ENCODE results near the gene COL16A1. TPM values are rescaled to one million over a fixed set of nuclear protein-coding genes. Genes with fewer than 3 reads are reported as not detected.

Gene COL16A1
- total RNA-seq, 4 donors from 2014 or later: 147 to 311 (median 212) TPM

- H3K27me3 ChIP-seq: no peaks in the 10 kb centered on the region
- H3K4me1 ChIP-seq: peaks cover 0 to 25% (median 15%) of the 10 kb centered on the region in 4 donors
- no peak overlapping the region for H3K4me3 ChIP-seq
- no peak overlapping the region for H3K27ac ChIP-seq
- no peak for DNase-seq (ENCODE audit: low spot score in 2 of 2)
- no peaks in the 10 kb centered on the region for H3K9me3 ChIP-seq
- H3K36me3 ChIP-seq: peaks cover 0 to 39% (median 7%) of the 10 kb centered on the region in 3 donors
- TF ChIP-seq CTCF (IDR thresholded peaks at IDR 0.05) (no peak), POLR2A (IDR thresholded peaks at IDR 0.05) (no peak), EP300 (IDR thresholded peaks at IDR 0.05) (no peak)
- WGBS, 2 donors: 90 to 94% methylated on average over 16 of the region's 16 CpGs
Measured at GRCh38 chr1:31624731-31625514, 78.9 kb downstream of the COL16A1 start.

- 55 to 71% methylated on average over 5 of the region's 5 CpGs for WGBS, 2 donors
- Histone ChIP-seq H3K9me3 (no peaks in the 10 kb centered on the region), H3K27me3 (no peaks in the 10 kb centered on the region), H3K27ac (no peak overlapping the region), H3K4me3 (no peak overlapping the region), H3K4me1 (peaks cover 0 to 25% (median 15%) of the 10 kb centered on the region in 4 donors), H3K36me3 (peaks cover 0 to 33% (median under 1%) of the 10 kb centered on the region in 3 donors)
- TF ChIP-seq CTCF (IDR thresholded peaks at IDR 0.05): no peak
- DNase-seq (ENCODE audit: low spot score in 2 of 2): no peak
Measured at GRCh38 chr1:31624309-31624708, 79.5 kb downstream of the COL16A1 start.

- 92% methylated on average over 9 to 12 of the region's 12 CpGs for WGBS, 2 donors
- Histone ChIP-seq H3K27ac (no peak overlapping the region), H3K27me3 (peaks cover 0 to 8% of the 10 kb centered on the region in 2 donors), H3K36me3 (peaks cover 0 to 23% (median 0%) of the 10 kb centered on the region in 3 donors), H3K4me3 (no peak overlapping the region), H3K9me3 (no peaks in the 10 kb centered on the region), H3K4me1 (peaks cover 0 to 26% (median 15%) of the 10 kb centered on the region in 4 donors)
- no peak for DNase-seq (ENCODE audit: low spot score in 2 of 2)
- TF ChIP-seq CTCF (IDR thresholded peaks at IDR 0.05) (no peak), EP300 (IDR thresholded peaks at IDR 0.05) (no peak)
Measured at GRCh38 chr1:31623365-31623764, 80.5 kb downstream of the COL16A1 start.

GRCh38 chr1:31621847-31622730 is 81.7 kb downstream of the COL16A1 start:
- Histone ChIP-seq H3K27me3 (peaks cover 0 to 21% of the 10 kb centered on the region in 2 donors), H3K4me1 (peaks cover 0 to 28% (median 20%) of the 10 kb centered on the region in 4 donors), H3K36me3 (peaks cover 0 to 12% (median 0%) of the 10 kb centered on the region in 3 donors), H3K9me3 (no peaks in the 10 kb centered on the region), H3K27ac (no peak overlapping the region), H3K4me3 (no peak overlapping the region)
- TF ChIP-seq POLR2A (IDR thresholded peaks at IDR 0.05) (no peak), CTCF (IDR thresholded peaks at IDR 0.05) (no peak), EP300 (IDR thresholded peaks at IDR 0.05) (no peak)
- 76 to 81% methylated on average over 14 to 15 of the region's 15 CpGs for WGBS, 2 donors
- DNase-seq (ENCODE audit: low spot score in 2 of 2): no peak

- peaks cover 0 to 27% of the 10 kb centered on the region in 2 donors for H3K27me3 ChIP-seq
- H3K27ac ChIP-seq: no peak overlapping the region
- 96 to 98% methylated on average over 5 of the region's 5 CpGs for WGBS, 2 donors
- H3K4me3 ChIP-seq: no peak overlapping the region
- H3K36me3 ChIP-seq: peaks cover 0 to 12% (median 0%) of the 10 kb centered on the region in 3 donors
- H3K9me3 ChIP-seq: no peaks in the 10 kb centered on the region
- no peak for DNase-seq (ENCODE audit: low spot score in 2 of 2)
- H3K4me1 ChIP-seq: peaks cover 0 to 23% (median 16%) of the 10 kb centered on the region in 4 donors
- no peak for TF ChIP-seq EP300 (IDR thresholded peaks at IDR 0.05)
Measured at GRCh38 chr1:31621498-31621820, 82.4 kb downstream of the COL16A1 start.

All from tibial nerve (tissue), 4 donors.